GM18508 (cell line): ENCODE measurements around the gene ZNF668.

Experiments
- ATAC-seq: cut with Tn5 transposase; IDR thresholded peaks from one replicate; pipeline ENCODE4 v1.9.1; 2021; ENCODE audit warnings: moderate number of reproducible peaks; ENCODE audit not compliant: insufficient read depth, unreplicated experiment

Gene ZNF668

GRCh38 chr16:31082368-31083045, 8.5 kb upstream of the ZNF668 start:
- ATAC-seq, result no peak

- ATAC-seq, result no peak
Measured at GRCh38 chr16:31081428-31082351, 7.7 kb upstream of the ZNF668 start.

- no peak for ATAC-seq
Measured at GRCh38 chr16:31080756-31081419, 6.8 kb upstream of the ZNF668 start.

GRCh38 chr16:31080035-31080629, 6.1 kb upstream of the ZNF668 start:
- no peak for ATAC-seq

- no peak for ATAC-seq
Measured at GRCh38 chr16:31079342-31079944, 5.4 kb upstream of the ZNF668 start.

GRCh38 chr16:31078597-31079341, 4.7 kb upstream of the ZNF668 start:
- ATAC-seq, result no peak

GRCh38 chr16:31077592-31078396, 3.8 kb upstream of the ZNF668 start:
- ATAC-seq, result no peak

GRCh38 chr16:31077024-31077423, 3.0 kb upstream of the ZNF668 start:
- ATAC-seq, result no peak

GRCh38 chr16:31076319-31076718, 2.3 kb upstream of the ZNF668 start:
- ATAC-seq, result no peak

GRCh38 chr16:31074814-31075183, 759 bp upstream of the ZNF668 start:
- ATAC-seq, result no peak

- ATAC-seq, result peak; percentile 25
Measured at GRCh38 chr16:31073142-31073969, 684 bp downstream of the ZNF668 start.

GRCh38 chr16:31072540-31073141, 1.4 kb downstream of the ZNF668 start:
- no peak for ATAC-seq

- ATAC-seq, result no peak
Measured at GRCh38 chr16:31071861-31072260, 2.2 kb downstream of the ZNF668 start.

GRCh38 chr16:31067342-31067741, 6.7 kb downstream of the ZNF668 start:
- ATAC-seq, result no peak

GRCh38 chr16:31064882-31065461, 9.1 kb downstream of the ZNF668 start:
- ATAC-seq, result no peak

- no peak for ATAC-seq
Measured at GRCh38 chr16:31063843-31064611, 10.0 kb downstream of the ZNF668 start.

GRCh38 chr16:31063495-31063842, 10.6 kb downstream of the ZNF668 start:
- no peak for ATAC-seq
